ENCODE results near the gene OR2F2. TPM values are rescaled to one million over a fixed set of nuclear protein-coding genes. Genes with fewer than 3 reads are reported as not detected.
A peak's percentile ranks its signal among the peaks of the same experiment; 100 is the strongest.

OR2F2 gene
- total RNA-seq, 1 donor from 2014 or later = not detected

GRCh38 chr7:143914938-143915652, 19.9 kb upstream of the OR2F2 start:
- Mint-ChIP-seq H3K27ac (ENCODE audit: unreplicated experiment) (no peak overlapping the region), H3K4me3 (ENCODE audit: unreplicated experiment) (no peak overlapping the region), H3K9me3 (ENCODE audit: low read depth) (peaks cover 9% of the 10 kb centered on the region), H3K36me3 (ENCODE audit: low read depth) (peaks cover 2% of the 10 kb centered on the region), H3K27me3 (ENCODE audit: low read depth) (peaks cover 11% of the 10 kb centered on the region), H3K4me1 (ENCODE audit: low read depth) (peaks cover 10% of the 10 kb centered on the region)
- DNase-seq (ENCODE audit: low spot score) = no peak
- peak; percentile 41 for TF ChIP-seq CTCF (IDR thresholded peaks at IDR 0.05)

- DNase-seq (ENCODE audit: low spot score) = no peak
- H3K27me3 Mint-ChIP-seq (ENCODE audit: low read depth) = peaks cover 14% of the 10 kb centered on the region
- no peak overlapping the region for H3K27ac Mint-ChIP-seq (ENCODE audit: unreplicated experiment)
- TF ChIP-seq CTCF (IDR thresholded peaks at IDR 0.05) = no peak
- H3K4me3 Mint-ChIP-seq (ENCODE audit: unreplicated experiment) = no peak overlapping the region
- no peaks in the 10 kb centered on the region for H3K9me3 Mint-ChIP-seq (ENCODE audit: low read depth)
- H3K36me3 Mint-ChIP-seq (ENCODE audit: low read depth) = no peaks in the 10 kb centered on the region
- H3K4me1 Mint-ChIP-seq (ENCODE audit: low read depth) = peaks cover 5% of the 10 kb centered on the region
Measured at GRCh38 chr7:143924851-143925250, 10.2 kb upstream of the OR2F2 start.

DNA sequence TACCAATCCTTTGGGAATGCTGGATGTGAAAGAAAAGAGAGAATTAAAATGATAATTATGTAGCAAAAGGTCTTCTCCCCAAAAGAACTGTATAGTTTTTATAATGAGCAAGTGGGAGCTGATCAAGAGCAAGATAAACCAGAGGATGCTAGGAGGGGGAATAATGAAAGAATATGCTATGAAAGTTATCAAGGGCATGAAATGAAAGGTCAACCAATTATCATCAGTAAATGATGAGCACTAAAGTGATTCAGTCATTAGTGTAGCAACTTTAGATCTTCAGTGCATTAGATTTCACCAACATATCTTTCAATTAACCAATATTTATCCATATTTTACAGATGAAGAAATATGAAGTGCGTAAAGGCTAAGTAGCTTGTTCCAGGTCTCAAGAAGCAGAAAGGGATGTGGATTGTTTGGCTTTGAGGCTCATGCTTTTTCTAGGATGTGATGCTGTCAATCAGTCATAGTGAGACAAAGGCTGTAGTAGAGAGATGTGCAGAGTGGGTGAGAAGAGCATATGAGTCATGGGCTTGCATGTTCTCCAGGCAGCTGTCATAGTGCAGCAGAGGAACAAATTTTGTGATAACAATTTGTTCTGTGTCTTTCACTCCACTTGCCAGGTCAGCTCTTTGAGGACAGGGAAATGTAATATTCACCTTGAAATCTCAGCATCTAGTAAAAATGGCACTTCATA, 5.7 kb upstream of the OR2F2 start:
- DNase-seq (ENCODE audit: low spot score) = no peak
- no peak for TF ChIP-seq CTCF (IDR thresholded peaks at IDR 0.05)
- peaks cover 16% of the 10 kb centered on the region for H3K4me1 Mint-ChIP-seq (ENCODE audit: low read depth)
- no peak overlapping the region for H3K27ac Mint-ChIP-seq (ENCODE audit: unreplicated experiment)
- peaks cover 6% of the 10 kb centered on the region for H3K9me3 Mint-ChIP-seq (ENCODE audit: low read depth)
- H3K36me3 Mint-ChIP-seq (ENCODE audit: low read depth) = peaks cover 7% of the 10 kb centered on the region
- H3K27me3 Mint-ChIP-seq (ENCODE audit: low read depth) = no peaks in the 10 kb centered on the region
- H3K4me3 Mint-ChIP-seq (ENCODE audit: unreplicated experiment) = no peak overlapping the region

DNA sequence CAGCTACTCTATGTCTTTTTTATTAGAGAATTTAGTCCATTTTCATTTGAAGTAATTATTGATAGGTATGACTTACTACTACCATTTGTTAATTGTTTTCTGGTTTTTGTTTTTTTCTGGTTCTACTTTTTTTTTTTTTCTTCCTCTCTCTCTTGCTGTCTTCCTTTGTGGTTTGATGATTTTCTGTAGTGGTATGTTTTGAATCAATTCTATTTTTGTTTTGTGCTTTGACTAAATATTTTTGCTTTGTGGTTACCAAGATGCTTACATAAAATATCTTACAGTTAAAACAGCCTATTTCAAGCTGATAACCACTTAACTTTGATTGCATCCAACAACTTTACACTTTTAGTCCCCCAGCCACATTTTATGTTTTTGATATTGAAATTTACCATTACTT, 3.3 kb upstream of the OR2F2 start:
- DNase-seq (ENCODE audit: low spot score) = no peak
- no peak for TF ChIP-seq CTCF (IDR thresholded peaks at IDR 0.05)
- H3K4me1 Mint-ChIP-seq (ENCODE audit: low read depth) = peaks cover 40% of the 10 kb centered on the region
- no peak overlapping the region for H3K27ac Mint-ChIP-seq (ENCODE audit: unreplicated experiment)
- peaks cover 7% of the 10 kb centered on the region for H3K36me3 Mint-ChIP-seq (ENCODE audit: low read depth)
- H3K4me3 Mint-ChIP-seq (ENCODE audit: unreplicated experiment) = no peak overlapping the region
- H3K9me3 Mint-ChIP-seq (ENCODE audit: low read depth) = peaks cover 6% of the 10 kb centered on the region
- no peaks in the 10 kb centered on the region for H3K27me3 Mint-ChIP-seq (ENCODE audit: low read depth)

DNA sequence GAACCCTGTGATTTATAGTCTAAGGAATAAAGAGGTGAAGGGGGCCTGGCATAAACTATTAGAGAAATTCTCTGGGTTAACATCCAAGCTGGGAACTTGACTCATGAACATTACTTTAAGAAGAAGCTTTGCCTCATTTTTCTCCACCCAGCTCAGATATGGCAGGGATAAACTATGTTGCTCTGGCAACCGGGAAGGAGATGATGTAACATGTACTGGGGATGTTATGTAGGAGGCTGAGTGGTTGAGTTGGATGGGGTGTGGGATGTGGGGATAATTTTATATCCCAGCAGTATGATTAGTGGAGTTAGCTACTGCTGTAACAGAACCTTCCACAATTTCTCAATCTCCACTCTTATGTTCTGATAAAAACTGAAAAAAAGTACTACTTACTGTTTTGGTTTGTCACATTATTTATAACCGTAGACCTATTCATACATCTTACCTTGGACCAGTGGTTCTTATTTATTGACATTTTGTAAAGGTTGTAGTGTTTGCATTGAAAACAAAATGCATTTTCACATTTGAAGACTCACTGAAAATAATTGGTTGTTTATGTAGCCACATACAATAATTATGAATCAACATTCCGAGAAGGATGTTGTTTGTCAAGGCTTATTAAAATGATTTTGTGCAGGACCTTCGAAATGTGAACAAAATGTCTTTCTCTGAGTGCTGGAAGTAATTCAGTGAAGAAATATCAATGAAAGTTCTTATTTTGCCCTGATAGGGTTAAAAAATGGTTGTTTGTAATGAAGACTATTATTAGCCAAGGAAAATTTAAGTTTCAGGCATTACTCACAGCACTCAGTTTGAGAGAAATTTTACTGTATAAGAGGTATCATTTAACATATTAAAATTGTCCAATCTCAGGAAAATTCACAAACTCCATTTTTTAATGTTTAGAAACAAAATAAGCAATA, 1.3 kb downstream of the OR2F2 start:
- no peak for TF ChIP-seq CTCF (IDR thresholded peaks at IDR 0.05)
- Mint-ChIP-seq H3K27ac (ENCODE audit: unreplicated experiment) (peak overlapping the region; percentile 93), H3K27me3 (ENCODE audit: low read depth) (no peaks in the 10 kb centered on the region), H3K36me3 (ENCODE audit: low read depth) (peaks cover 7% of the 10 kb centered on the region), H3K4me1 (ENCODE audit: low read depth) (peaks cover 37% of the 10 kb centered on the region), H3K9me3 (ENCODE audit: low read depth) (peaks cover 6% of the 10 kb centered on the region), H3K4me3 (ENCODE audit: unreplicated experiment) (peak overlapping the region; percentile 3)
- DNase-seq (ENCODE audit: low spot score) = no peak
